ENCODE results near the gene COX20.
A peak's percentile ranks its signal among the peaks of the same experiment; 100 is the strongest.
"Not testable (repeated sequence)": the region's sequence is repeated elsewhere in the genome, so short reads cannot be mapped to it uniquely, and the experiment has no call there.

The COX20 gene

GRCh38 chr1:244835276-244836134 is at the start of gene COX20:
COX20 (plus strand) TSS chr1:244835658; CDS start chr1:244835715, 57 bp downstream.
- DNase-seq: peak; percentile 87 to 90

GRCh38 chr1:244788493-244789275 is 46.8 kb upstream of the COX20 start:
- DNase-seq: no peak

GRCh38 chr1:244789276-244789580 is 46.2 kb upstream of the COX20 start:
- no peak for DNase-seq

- no peak for DNase-seq
Observed at GRCh38 chr1:244789731-244790130, 45.7 kb upstream of the COX20 start.

GRCh38 chr1:244791061-244791460 is 44.4 kb upstream of the COX20 start:
- DNase-seq: no peak

- no peak for DNase-seq
Observed at GRCh38 chr1:244792188-244792850, 43.1 kb upstream of the COX20 start.

- DNase-seq: no peak
Observed at GRCh38 chr1:244794071-244794470, 41.4 kb upstream of the COX20 start.

- not testable (repeated sequence) for DNase-seq
Observed at GRCh38 chr1:244794516-244794915, 40.9 kb upstream of the COX20 start.

GRCh38 chr1:244796719-244797406 is 38.6 kb upstream of the COX20 start:
- DNase-seq: peak; percentile 44 to 61

GRCh38 chr1:244800821-244801220 is 34.6 kb upstream of the COX20 start:
- DNase-seq: no peak

- DNase-seq: peak; percentile 57
Observed at GRCh38 chr1:244801246-244801645, 34.2 kb upstream of the COX20 start.

GRCh38 chr1:244802041-244802440 is 33.4 kb upstream of the COX20 start:
- DNase-seq: no peak

- DNase-seq: no peak
Observed at GRCh38 chr1:244802556-244803239, 32.8 kb upstream of the COX20 start.

- no peak for DNase-seq
Observed at GRCh38 chr1:244804841-244805240, 30.6 kb upstream of the COX20 start.

- no peak for DNase-seq
Observed at GRCh38 chr1:244807138-244807537, 28.3 kb upstream of the COX20 start.

- no peak for DNase-seq
Observed at GRCh38 chr1:244810221-244810620, 25.2 kb upstream of the COX20 start.

- DNase-seq: no peak
Observed at GRCh38 chr1:244813327-244813726, 22.1 kb upstream of the COX20 start.

GRCh38 chr1:244815600-244816099 is 19.8 kb upstream of the COX20 start:
- no peak for DNase-seq

- DNase-seq: no peak
Observed at GRCh38 chr1:244817415-244817894, 18.0 kb upstream of the COX20 start.

GRCh38 chr1:244820131-244820530 is 15.3 kb upstream of the COX20 start:
- no peak for DNase-seq

GRCh38 chr1:244821134-244821533 is 14.3 kb upstream of the COX20 start:
- no peak for DNase-seq

GRCh38 chr1:244822878-244823277 is 12.6 kb upstream of the COX20 start:
- DNase-seq: no peak

All from activated CD4-positive, alpha-beta T cell treated with anti-CD3 and anti-CD28 coated beads for 4 hours (primary cell).